ENCODE results near the gene CAMTA1. TPM values are rescaled to one million over a fixed set of nuclear protein-coding genes. Genes with fewer than 3 reads are reported as not detected.

CAMTA1 gene
- total and polyA plus RNA-seq, 4 donors: 18.0 to 93.5 (median 35.8) TPM

GRCh38 chr1:7372477-7373120 lies 587.3 kb downstream of the CAMTA1 start:
- no peaks in the 10 kb centered on the region for H3K36me3 ChIP-seq (ENCODE audit: control insufficient read depth in 4 of 4, insufficient read depth in 3 of 4, low read depth in 1 of 4, low read length in 3 of 4)
- H3K4me1 ChIP-seq (ENCODE audit: control insufficient read depth in 4 of 4, insufficient read depth in 4 of 4, low read length in 3 of 4): no peaks in the 10 kb centered on the region
- no peak overlapping the region for H3K27ac ChIP-seq (ENCODE audit: low read depth in 1 of 2, low read length in 2 of 2)
- no peak for TF ChIP-seq REST (IDR thresholded peaks at IDR 0.05)
- no peak for TF ChIP-seq RXRA (IDR thresholded peaks at IDR 0.05)
- no peak for TF ChIP-seq FOXA2 (IDR thresholded peaks at IDR 0.05)
- no peak for TF ChIP-seq YY1 (IDR thresholded peaks at IDR 0.05)
- no peak for TF ChIP-seq RAD21 (IDR thresholded peaks at IDR 0.05)
- no peak for TF ChIP-seq ATF3 (IDR thresholded peaks at IDR 0.05)
- no peak for TF ChIP-seq HNF4A (conservative IDR thresholded peaks at IDR 0.05)
- TF ChIP-seq FOXA1 (IDR thresholded peaks at IDR 0.05): no peak
- no peak for TF ChIP-seq GABPA (IDR thresholded peaks at IDR 0.05 in 1 of 2, conservative IDR thresholded peaks at IDR 0.05 in 1 of 2)
- no peak for TF ChIP-seq ZBTB33 (IDR thresholded peaks at IDR 0.05)
- TF ChIP-seq MAX (IDR thresholded peaks at IDR 0.05): no peak
- no peak overlapping the region for H3K9ac ChIP-seq (ENCODE audit: low read depth in 1 of 2, low read length in 2 of 2)
- 95% methylated on average over 19 of the region's 19 CpGs for WGBS
- no peaks in the 10 kb centered on the region for H3K27me3 ChIP-seq (ENCODE audit: control insufficient read depth in 4 of 4, insufficient read depth in 4 of 4, low read length in 3 of 4)
- H3K9me3 ChIP-seq (ENCODE audit: control insufficient read depth in 4 of 4, low read length in 3 of 4): no peaks in the 10 kb centered on the region
- H3K4me3 ChIP-seq (ENCODE audit: low read depth in 1 of 3, low read length in 3 of 3): no peak overlapping the region
- no peak for DNase-seq (ENCODE audit: low spot score)

- Histone ChIP-seq H3K4me3 (ENCODE audit: low read depth in 1 of 3, low read length in 3 of 3) (no peak overlapping the region), H3K27me3 (ENCODE audit: control insufficient read depth in 4 of 4, insufficient read depth in 4 of 4, low read length in 3 of 4) (no peaks in the 10 kb centered on the region), H3K9ac (ENCODE audit: low read depth in 1 of 2, low read length in 2 of 2) (no peak overlapping the region), H3K27ac (ENCODE audit: low read depth in 1 of 2, low read length in 2 of 2) (no peak overlapping the region), H3K36me3 (ENCODE audit: control insufficient read depth in 4 of 4, insufficient read depth in 3 of 4, low read depth in 1 of 4, low read length in 3 of 4) (no peaks in the 10 kb centered on the region), H3K9me3 (ENCODE audit: control insufficient read depth in 4 of 4, low read length in 3 of 4) (no peaks in the 10 kb centered on the region), H3K4me1 (ENCODE audit: control insufficient read depth in 4 of 4, insufficient read depth in 4 of 4, low read length in 3 of 4) (no peaks in the 10 kb centered on the region)
- DNase-seq (ENCODE audit: low spot score): no peak
- 87% methylated on average over 11 of the region's 11 CpGs for WGBS
- TF ChIP-seq TAF1 (conservative IDR thresholded peaks at IDR 0.05): no peak
- TF ChIP-seq RAD21 (IDR thresholded peaks at IDR 0.05): no peak
- no peak for TF ChIP-seq FOXA2 (IDR thresholded peaks at IDR 0.05)
- TF ChIP-seq ZBTB33 (IDR thresholded peaks at IDR 0.05): no peak
- no peak for TF ChIP-seq MAX (IDR thresholded peaks at IDR 0.05)
- no peak for TF ChIP-seq SP1 (IDR thresholded peaks at IDR 0.05)
- no peak for TF ChIP-seq GABPA (IDR thresholded peaks at IDR 0.05 in 1 of 2, conservative IDR thresholded peaks at IDR 0.05 in 1 of 2)
- no peak for TF ChIP-seq HNF4A (conservative IDR thresholded peaks at IDR 0.05)
- no peak for TF ChIP-seq REST (IDR thresholded peaks at IDR 0.05)
- no peak for TF ChIP-seq NR2F2 (IDR thresholded peaks at IDR 0.05)
- TF ChIP-seq ATF3 (IDR thresholded peaks at IDR 0.05): no peak
These were observed 588.0 kb downstream of the CAMTA1 start for GRCh38 chr1:7373251-7373650.

Data from liver (tissue), 9 donors.